ENCODE measurements around the gene RYR3.

Gene RYR3

GRCh38 chr15:33448961-33449606, 138.3 kb downstream of the RYR3 start:
- TF ChIP-seq CTCF (conservative IDR thresholded peaks at IDR 0.05; ENCODE audit: low read depth, low read length): no peak
- Histone ChIP-seq H3K79me2 (ENCODE audit: insufficient read depth, low read depth) (no peaks in the 10 kb centered on the region), H3K27ac (no peak overlapping the region), H3K9ac (no peak overlapping the region), H4K20me1 (ENCODE audit: insufficient read depth) (no peaks in the 10 kb centered on the region), H3K4me3 (IDR thresholded peaks at IDR 0.05; ENCODE audit: insufficient read depth, low read depth, low read length) (no peak overlapping the region), H3K4me1 (ENCODE audit: low read depth, poor library complexity, severe bottlenecking) (no peaks in the 10 kb centered on the region), H3K27me3 (ENCODE audit: insufficient read depth, low read depth) (no peaks in the 10 kb centered on the region), H2AFZ (ENCODE audit: low read depth) (no peak overlapping the region), H3K4me2 (no peak overlapping the region), H3K36me3 (ENCODE audit: insufficient read depth) (no peaks in the 10 kb centered on the region)

- Histone ChIP-seq H3K79me2 (ENCODE audit: insufficient read depth, low read depth) (no peaks in the 10 kb centered on the region), H3K27me3 (ENCODE audit: insufficient read depth, low read depth) (no peaks in the 10 kb centered on the region), H3K4me3 (IDR thresholded peaks at IDR 0.05; ENCODE audit: insufficient read depth, low read depth, low read length) (no peak overlapping the region), H3K9ac (no peak overlapping the region), H4K20me1 (ENCODE audit: insufficient read depth) (no peaks in the 10 kb centered on the region), H3K4me2 (no peak overlapping the region), H3K4me1 (ENCODE audit: low read depth, poor library complexity, severe bottlenecking) (no peaks in the 10 kb centered on the region), H2AFZ (ENCODE audit: low read depth) (no peak overlapping the region), H3K36me3 (ENCODE audit: insufficient read depth) (no peaks in the 10 kb centered on the region), H3K27ac (no peak overlapping the region)
- TF ChIP-seq CTCF (conservative IDR thresholded peaks at IDR 0.05; ENCODE audit: low read depth, low read length): no peak
Observed at GRCh38 chr15:33449810-33450209, 139.0 kb downstream of the RYR3 start.

- no peaks in the 10 kb centered on the region for H4K20me1 ChIP-seq (ENCODE audit: insufficient read depth)
- no peak overlapping the region for H3K4me3 ChIP-seq (IDR thresholded peaks at IDR 0.05; ENCODE audit: insufficient read depth, low read depth, low read length)
- no peaks in the 10 kb centered on the region for H3K36me3 ChIP-seq (ENCODE audit: insufficient read depth)
- H3K27ac ChIP-seq: no peak overlapping the region
- no peak overlapping the region for H2AFZ ChIP-seq (ENCODE audit: low read depth)
- H3K27me3 ChIP-seq (ENCODE audit: insufficient read depth, low read depth): no peaks in the 10 kb centered on the region
- H3K79me2 ChIP-seq (ENCODE audit: insufficient read depth, low read depth): no peaks in the 10 kb centered on the region
- H3K9ac ChIP-seq: no peak overlapping the region
- H3K4me1 ChIP-seq (ENCODE audit: low read depth, poor library complexity, severe bottlenecking): no peaks in the 10 kb centered on the region
- no peak for TF ChIP-seq CTCF (conservative IDR thresholded peaks at IDR 0.05; ENCODE audit: low read depth, low read length)
- H3K4me2 ChIP-seq: no peak overlapping the region
Observed at GRCh38 chr15:33451385-33451784, 140.6 kb downstream of the RYR3 start.

GRCh38 chr15:33453761-33454160, 143.0 kb downstream of the RYR3 start:
- no peak for TF ChIP-seq CTCF (conservative IDR thresholded peaks at IDR 0.05; ENCODE audit: low read depth, low read length)
- Histone ChIP-seq H3K9ac (no peak overlapping the region), H4K20me1 (ENCODE audit: insufficient read depth) (no peaks in the 10 kb centered on the region), H3K36me3 (ENCODE audit: insufficient read depth) (no peaks in the 10 kb centered on the region), H3K4me2 (no peak overlapping the region), H3K4me1 (ENCODE audit: low read depth, poor library complexity, severe bottlenecking) (no peaks in the 10 kb centered on the region), H3K27me3 (ENCODE audit: insufficient read depth, low read depth) (no peaks in the 10 kb centered on the region), H3K79me2 (ENCODE audit: insufficient read depth, low read depth) (no peaks in the 10 kb centered on the region), H3K27ac (no peak overlapping the region), H3K4me3 (IDR thresholded peaks at IDR 0.05; ENCODE audit: insufficient read depth, low read depth, low read length) (no peak overlapping the region), H2AFZ (ENCODE audit: low read depth) (no peak overlapping the region)
